DMS153 treated with DMSO at 0.1 percent for 48 hours (cell line): ENCODE data around the gene FFAR2.
"Not testable (repeated sequence)": the region's sequence is repeated elsewhere in the genome, so short reads cannot be mapped to it uniquely, and the experiment has no call there.

ENCODE experiments used
- DNase-seq: peaks from one replicate; lab custom pipeline; 2025; ENCODE audit not compliant: unreplicated experiment; lab: John Stamatoyannopoulos, UW

The FFAR2 gene

GRCh38 chr19:35447606-35448469 lies at the start of gene FFAR2:
TSS of gene FFAR2 (plus strand) at chr19:35448257. CDS start at chr19:35449715, 1,458 bp downstream.
- DNase-seq = no peak

DNA sequence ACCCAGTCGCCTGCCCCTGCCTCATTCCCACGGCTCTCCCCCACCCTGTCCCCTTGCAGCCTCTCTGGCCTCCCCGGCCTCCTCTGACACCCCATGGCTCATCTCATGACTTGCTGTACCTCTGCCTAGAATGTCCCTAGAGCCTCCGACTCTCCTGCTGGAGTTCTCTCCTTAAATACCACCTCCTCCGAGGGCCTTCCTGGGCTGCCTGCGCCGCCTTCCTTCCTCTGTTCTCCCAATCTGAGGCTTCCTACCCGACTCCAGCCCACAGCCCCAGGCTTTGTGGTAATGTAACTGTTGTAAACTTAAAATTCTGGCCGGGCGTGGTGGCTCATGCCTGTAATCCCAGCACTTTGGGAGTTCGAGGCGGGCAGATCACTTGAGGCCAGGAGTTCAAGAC lies 49.5 kb upstream of the FFAR2 start:
- DNase-seq = no peak

DNA sequence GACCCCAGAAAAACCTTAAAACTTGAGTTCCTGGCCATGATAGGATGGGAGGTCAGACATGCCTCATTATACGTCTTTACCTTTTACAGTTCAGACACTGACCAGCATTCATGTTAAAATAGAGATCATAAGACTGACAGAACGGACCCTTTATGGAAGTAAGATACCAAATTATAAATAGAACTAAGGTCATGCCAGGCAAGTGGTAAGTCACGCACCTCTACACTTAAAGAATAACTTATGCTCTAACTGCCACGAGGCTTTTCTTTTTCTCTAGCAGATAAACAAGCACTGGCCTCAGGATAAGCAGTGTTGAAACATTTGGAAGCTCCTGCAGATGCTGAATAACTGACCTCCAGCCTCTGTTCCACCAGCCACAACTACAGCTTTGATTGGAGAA lies 48.8 kb upstream of the FFAR2 start:
- DNase-seq = no peak

DNA sequence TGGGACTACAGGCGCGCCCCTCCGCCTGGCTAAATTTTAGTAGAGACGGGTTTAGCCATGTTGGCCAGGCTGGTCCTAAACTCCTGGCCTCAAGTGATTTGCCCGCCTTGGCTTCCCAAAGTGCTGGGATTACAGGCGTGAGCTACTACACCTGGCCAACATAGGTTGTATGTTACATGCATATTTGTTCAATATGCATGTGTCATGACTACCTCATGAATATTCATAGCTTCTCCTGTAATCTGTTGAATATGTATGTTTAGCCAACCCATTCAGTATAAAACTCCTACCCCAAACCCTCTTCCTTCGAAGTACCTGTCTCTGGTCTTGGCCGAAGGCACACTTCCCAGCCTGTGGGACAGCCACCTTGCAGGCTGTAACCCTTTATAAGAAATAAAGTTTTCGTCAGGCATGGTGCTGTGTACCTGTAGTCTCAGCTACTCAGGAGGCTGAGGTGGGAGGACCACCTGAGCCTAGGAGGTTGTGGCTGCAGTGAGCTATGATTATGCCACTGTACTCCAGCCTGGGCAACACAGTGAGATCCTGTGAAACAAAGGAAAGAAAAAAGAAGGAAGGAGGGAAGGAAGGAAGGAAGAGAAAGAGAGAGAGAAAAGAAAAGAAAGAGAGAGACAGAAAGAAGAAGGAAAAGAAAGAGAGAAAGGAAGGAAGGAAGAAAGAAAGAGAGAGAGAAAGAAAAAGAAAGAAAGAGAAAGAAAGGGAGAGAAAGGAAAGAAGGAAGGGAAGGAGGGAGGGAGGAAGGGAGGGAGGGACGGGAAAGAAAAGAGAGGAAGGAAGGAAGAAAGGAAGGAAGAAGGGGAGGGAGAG lies 47.9 kb upstream of the FFAR2 start:
- DNase-seq = no peak

GRCh38 chr19:35400773-35401100 lies 47.3 kb upstream of the FFAR2 start:
- DNase-seq = no peak

- not testable (repeated sequence) for DNase-seq
These were observed 46.6 kb upstream of the FFAR2 start for GRCh38 chr19:35401416-35401815.

- no peak for DNase-seq
These were observed 44.8 kb upstream of the FFAR2 start for GRCh38 chr19:35403116-35403760.

DNA sequence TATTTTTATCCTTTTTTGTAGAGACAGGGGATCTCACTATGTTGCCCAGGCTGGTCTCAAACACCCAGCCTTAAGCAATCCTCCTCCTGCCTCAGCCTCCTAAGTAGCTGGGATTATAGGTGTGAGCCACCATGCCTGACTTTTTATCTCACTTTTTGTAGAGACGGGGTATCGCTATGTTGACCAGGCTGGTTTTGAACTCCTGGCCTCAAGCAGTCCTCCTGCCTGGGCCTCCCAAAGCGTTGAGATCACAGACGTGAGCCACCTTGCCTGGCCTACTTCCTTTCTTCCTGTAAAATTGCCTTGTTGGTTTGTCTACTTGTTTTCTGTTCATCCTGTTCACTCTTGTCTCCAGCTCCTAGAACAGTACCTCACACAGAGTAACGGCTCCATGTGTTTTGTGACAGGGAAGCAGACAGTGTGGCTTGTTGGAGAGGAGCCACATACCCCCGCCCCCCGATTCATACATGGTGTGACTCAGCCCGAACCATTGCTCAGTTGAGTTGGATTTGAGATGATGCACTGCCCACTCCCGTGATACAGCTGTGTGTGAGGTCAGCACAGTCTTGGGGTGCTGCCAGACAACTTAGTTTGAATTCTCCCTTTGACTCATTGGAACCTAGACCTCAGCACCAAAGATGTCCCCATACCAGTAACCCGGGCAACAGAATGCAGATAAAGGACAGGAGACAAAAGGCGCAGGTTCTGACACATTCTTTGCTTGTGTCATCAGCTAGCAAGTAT lies 43.0 kb upstream of the FFAR2 start:
- no peak for DNase-seq

DNA sequence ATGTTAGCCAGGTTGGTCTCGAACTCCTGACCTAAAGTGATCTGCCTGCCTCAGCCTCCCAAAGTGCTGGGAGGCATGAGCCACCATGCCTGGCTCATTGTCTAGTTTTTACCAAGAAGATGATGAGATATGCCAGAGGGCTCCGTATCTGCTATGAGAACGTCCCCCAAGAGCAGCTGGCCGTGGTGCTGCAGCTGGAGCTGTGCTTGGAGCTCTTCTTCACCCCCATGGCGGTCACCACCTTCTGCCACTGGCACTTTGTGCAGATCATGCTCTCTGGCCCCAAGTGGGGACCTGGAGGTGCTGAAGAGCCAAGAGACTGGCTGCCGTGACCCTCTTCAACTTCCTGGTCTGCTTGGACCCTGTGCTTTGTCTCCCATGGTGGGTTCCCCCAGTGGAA lies 40.4 kb upstream of the FFAR2 start:
- DNase-seq = no peak

- DNase-seq = no peak
These were observed 39.5 kb upstream of the FFAR2 start for GRCh38 chr19:35408284-35409171.

GRCh38 chr19:35409191-35409590 lies 38.9 kb upstream of the FFAR2 start:
- DNase-seq = no peak

DNA sequence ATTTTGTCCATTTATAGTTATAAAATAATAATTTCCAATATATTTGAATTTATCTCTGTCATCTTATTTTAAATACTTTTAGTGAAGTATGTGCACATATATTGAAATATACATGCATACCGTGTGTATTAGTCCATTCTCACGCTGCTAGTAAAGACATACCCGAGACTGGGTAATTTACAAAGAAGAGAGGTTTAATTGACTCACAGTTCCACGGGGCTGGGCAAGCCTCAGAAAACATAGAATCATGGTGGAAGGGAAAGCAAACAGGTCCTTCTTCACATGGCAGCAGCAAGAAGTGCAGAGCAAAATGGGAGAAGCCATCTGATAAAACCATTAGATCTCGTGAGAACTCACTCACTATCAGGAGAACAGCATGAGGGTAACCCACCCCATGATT lies 37.6 kb upstream of the FFAR2 start:
- no peak for DNase-seq

DNA sequence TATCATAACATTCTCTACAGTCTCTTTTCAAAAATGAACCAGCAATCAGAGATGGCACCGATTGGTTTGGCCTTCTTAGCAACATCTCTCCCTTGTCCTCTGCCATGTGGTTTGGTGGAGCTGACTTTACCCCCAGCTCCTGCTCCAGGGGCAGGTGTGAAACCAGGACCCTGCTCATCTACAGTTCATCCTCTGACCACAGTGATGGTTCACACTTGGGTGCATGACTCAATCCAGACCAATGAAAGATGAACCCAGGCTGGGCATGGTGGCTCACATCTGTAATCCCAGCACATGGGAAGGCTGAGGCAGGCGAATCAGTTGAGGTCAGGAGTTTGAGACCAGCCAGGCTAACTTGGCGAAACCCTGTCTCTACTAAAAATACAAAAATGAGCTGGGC lies 33.6 kb upstream of the FFAR2 start:
- DNase-seq = no peak

- no peak for DNase-seq
These were observed 31.7 kb upstream of the FFAR2 start for GRCh38 chr19:35416331-35416730.

GRCh38 chr19:35417278-35417677 lies 30.8 kb upstream of the FFAR2 start:
- DNase-seq = no peak

- DNase-seq = no peak
These were observed 30.1 kb upstream of the FFAR2 start for GRCh38 chr19:35417713-35418534.

DNA sequence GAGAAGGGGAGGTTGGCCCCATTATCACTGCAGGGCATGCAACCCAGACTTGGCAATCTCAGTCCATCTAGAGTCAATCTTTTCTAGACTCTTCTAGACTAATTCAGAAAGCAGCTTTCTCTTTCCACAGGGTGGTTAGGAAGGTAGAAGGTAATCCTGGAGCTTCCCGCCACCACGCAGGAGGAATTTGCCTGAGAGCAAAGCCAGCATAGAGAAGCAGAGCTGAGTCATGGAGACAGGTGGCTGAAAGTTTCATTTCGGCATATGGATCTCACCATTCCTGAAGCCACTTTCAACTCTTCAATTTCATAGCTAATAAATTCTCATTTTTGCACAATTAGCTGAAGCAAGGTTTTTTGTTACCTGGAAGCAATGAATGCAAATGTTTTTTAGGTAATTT lies 29.0 kb upstream of the FFAR2 start:
- DNase-seq = no peak

DNA sequence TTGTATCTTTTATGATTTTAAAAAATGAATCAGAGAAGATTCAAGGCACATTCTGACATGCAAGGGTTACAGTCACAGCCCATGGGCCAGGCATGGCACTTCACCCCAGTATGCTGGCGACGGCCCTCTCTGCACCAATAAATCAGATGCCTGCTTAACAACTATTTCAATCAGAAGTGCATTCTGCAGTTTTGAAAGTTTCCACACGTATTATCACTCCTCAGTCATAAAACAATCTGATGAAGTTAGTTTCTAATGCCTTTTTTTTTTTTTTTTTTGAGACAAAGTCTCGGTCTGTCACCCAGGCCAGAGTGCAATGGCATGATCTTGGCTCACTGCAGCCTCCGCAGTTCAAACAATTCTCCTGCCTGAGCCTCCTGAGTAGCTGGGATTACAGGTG lies 28.3 kb upstream of the FFAR2 start:
- DNase-seq = no peak

DNA sequence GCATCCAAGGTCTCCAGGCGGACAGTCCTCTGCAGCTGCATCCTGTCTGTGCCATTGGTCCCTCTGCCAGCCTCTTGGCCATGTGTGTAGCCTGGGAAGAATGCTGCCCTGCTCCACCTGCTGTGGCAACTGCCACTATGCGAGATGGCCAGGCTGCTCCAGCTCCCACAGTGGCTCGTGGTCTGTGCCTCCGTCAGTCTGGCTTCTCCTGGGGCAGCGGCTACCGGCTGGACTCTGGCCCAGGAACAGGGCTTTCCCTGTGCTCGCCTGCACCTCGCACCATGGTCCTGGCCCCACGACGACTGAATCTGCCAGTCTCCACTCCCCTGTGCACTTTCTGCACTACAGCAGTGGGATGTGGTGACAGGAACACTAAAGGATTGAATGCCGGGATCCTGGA lies 26.7 kb upstream of the FFAR2 start:
- no peak for DNase-seq
